GM12865 (cell line): Measurements from ENCODE around the gene FSTL3.

Source experiments
- DNase-seq: peaks from one replicate; pipeline ENCODE4 v3.0.0; 2010; ENCODE audit warnings: low read depth
- H3K4me3 ChIP-seq: 2 replicates; pipeline ENCODE4 v1.5.1; 2011; ENCODE audit warnings: mild to moderate bottlenecking, low read depth, low read length, control low read depth
- TF ChIP-seq, protein P1 (sequence below): IDR thresholded peaks from 2 replicates; pipeline ENCODE4 v1.5.1; 2011; ENCODE audit warnings: low read length, control low read depth, low read depth, inconsistent platforms; ENCODE audit not compliant: insufficient read depth; ENCODE audit errors: missing control alignments

The FSTL3 gene

DNA sequence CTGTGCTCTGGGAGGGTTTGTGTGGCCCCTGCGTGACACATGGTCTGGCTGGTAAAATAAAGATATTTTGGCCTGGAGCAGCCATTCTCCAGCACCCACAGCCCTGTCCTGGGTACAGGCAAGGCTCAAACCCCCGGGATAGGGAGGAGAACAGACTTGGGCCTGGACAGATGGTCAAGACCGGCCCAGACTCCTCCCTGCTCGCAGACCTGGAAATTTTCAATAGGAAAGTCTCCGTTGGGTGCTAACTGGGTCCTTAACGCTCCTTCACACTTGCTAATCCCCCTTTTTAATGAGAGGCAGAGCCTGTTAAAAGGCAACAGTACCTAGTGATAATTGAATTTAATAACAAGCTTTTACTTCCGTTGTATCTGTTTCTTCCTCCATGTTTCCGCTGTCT lies 35.1 kb downstream of the FSTL3 start:
- TF ChIP-seq, protein P1, sequence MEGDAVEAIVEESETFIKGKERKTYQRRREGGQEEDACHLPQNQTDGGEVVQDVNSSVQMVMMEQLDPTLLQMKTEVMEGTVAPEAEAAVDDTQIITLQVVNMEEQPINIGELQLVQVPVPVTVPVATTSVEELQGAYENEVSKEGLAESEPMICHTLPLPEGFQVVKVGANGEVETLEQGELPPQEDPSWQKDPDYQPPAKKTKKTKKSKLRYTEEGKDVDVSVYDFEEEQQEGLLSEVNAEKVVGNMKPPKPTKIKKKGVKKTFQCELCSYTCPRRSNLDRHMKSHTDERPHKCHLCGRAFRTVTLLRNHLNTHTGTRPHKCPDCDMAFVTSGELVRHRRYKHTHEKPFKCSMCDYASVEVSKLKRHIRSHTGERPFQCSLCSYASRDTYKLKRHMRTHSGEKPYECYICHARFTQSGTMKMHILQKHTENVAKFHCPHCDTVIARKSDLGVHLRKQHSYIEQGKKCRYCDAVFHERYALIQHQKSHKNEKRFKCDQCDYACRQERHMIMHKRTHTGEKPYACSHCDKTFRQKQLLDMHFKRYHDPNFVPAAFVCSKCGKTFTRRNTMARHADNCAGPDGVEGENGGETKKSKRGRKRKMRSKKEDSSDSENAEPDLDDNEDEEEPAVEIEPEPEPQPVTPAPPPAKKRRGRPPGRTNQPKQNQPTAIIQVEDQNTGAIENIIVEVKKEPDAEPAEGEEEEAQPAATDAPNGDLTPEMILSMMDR: no peak
- DNase-seq: no peak
- no peak overlapping the region for H3K4me3 ChIP-seq

DNA sequence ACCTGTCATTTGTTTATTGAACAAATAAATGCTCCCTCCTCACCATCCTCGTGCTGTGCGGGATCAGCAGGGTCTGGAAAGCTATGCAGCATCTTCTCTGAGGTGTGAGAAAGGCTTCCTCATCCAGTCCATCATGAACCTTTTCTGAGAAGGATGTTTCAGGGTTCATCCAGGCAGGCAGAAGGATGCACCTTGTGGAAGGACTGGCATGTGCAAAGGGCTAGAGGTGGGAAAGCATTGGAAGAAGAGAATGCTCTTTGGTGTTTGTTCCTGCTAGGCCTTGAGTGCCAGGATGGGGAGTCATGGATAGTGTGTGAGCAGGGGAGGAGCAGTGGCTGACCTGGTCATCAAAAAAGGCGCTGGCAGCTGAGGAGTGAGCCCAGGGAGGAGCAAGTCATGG lies 39.2 kb downstream of the FSTL3 start:
- H3K4me3 ChIP-seq: no peak overlapping the region
- no peak for DNase-seq
- TF ChIP-seq, protein P1: no peak

DNA sequence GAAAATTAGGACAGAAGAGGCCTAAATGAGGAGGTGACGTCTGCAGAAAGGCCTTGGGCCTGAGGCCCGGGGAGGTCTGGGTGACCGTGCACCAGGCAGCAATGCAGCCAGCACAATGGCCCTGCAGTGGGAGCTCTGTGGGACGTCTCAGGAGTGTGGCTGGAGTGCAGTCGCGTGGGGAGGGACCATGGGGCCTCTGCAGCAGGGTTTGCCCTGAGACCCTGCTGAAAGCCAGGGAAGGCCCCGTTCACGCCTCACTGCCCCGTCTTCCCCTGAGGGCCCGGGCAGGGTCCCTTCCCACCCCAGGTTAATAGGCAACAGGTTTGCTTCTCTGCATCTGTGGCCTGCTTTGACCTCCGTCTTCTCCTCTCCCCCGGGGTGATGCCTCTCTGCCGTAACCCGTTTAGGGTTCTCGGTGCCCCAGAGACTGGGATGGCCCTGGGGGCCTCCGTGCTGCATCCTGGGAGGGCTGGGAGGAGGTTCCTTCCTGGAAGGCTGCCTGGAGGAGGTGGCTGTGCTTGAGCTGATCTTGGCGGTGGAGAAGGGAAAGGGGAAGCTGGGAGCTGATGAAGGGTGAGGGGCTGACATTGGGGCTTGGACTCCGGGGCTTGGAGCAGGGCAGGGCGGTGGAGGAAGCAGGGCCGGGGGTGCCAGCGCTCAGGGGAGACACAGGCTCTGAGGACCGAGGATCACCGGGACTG lies 42.2 kb downstream of the FSTL3 start:
- TF ChIP-seq, protein P1: no peak
- H3K4me3 ChIP-seq: no peak overlapping the region
- DNase-seq: no peak

DNA sequence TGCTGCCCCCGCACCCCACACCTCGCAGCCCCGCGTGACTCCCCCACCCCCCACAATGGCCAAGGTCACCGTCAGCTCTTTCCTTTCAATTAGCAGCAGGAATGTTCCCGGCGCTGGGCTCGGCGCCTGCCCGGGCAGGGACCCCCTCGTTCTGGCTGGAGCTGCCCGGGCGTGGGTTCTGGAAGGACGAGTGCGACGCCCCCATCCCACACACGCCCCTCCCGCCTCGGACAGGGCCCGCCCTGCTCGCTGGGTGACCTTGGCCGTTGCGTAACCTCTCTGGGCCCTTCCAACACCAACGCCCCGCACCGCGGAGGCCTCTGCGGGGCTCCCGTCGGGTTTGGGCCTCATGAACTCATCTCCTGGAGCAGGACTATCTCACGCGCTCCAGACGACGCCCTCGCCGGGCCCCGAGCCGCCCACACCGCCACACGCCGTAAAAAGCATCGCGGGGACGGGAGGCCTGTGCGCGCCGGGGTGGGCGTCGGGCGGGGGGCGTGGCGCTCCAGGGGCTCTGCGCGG lies 42.9 kb downstream of the FSTL3 start:
- no peak for DNase-seq
- H3K4me3 ChIP-seq: no peak overlapping the region
- TF ChIP-seq, protein P1: no peak

DNA sequence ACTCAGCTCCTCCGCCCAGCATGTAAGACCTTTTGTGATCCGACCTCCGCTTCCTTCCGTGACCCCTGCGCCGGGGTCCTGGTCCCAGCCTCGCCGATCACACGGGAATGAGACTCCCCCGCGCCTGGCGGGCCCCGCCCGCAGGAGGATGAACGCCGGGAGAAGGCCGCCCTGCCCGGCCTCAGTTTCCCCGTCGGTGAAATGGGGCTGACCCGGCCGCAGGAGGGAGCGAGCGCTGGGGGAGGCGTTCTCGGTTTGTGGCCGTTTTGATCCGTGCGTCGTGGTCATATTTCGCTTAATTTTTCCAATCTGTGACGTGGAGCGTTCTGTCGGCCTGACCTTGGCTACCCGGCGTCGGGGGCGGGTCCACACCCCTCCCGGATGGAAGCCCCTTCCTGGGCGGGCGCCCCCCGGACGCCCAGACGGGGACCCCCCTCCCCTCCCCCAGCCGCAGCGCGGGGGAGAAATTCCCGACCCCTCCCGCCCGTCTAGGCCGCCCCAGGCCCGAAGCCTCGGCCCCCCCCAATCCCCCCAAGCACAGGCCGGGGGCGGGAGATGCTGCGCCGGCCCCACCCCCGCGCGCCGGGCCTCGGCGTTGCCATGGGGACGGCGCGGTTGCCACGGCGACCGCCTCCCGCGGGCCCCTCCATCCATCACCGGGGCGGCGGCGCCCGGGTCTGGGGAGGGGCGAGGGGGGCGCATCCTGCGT lies 43.6 kb downstream of the FSTL3 start:
- no peak for DNase-seq
- TF ChIP-seq, protein P1: no peak
- H3K4me3 ChIP-seq: no peak overlapping the region

DNA sequence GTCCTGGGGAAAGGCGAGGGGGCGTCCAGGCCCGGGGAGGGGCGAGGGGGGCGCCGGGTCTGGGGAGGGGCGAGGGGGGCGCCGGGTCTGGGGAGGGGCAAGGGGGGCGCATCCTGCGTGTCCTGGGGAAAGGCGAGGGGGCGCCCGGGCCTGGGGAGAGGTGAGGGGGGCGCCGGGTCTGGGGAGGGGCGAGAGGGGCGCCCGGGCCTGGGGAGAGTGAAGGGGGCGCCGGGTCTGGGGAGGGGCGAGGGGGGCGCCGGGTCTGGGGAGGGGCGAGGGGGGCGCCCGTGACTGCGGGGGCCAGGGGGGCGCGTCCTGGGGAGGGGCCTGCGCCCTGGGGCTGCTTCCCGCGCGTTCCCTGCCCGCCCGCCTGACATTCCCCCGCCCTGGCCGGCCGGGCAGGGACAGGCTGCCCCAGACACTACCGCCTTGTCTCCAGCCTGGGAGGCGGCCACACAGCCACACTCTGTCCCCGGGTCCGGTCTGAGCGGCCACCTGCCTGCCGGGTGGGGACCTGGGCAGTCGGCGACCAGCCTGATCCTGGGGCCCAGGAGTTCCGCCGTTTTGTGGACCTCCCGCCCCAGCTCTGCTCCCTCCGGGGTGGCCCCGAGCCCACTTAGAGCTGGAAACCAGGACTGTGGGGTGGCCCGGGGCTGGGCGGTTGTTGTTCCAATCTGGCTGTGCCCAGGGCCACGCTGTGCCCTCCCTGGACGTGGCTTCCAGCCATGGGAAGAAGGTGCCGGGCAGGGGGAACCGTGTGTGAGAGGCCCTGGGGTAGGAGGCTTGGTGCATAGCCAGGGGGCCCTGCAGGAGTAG lies 44.4 kb downstream of the FSTL3 start:
- H3K4me3 ChIP-seq: no peak overlapping the region
- TF ChIP-seq, protein P1: no peak
- DNase-seq: no peak
